ENCODE results near the gene SPATS2L.
"Not testable (repeated sequence)": the region's sequence is repeated elsewhere in the genome, so short reads cannot be mapped to it uniquely, and the experiment has no call there.

The SPATS2L gene

DNA sequence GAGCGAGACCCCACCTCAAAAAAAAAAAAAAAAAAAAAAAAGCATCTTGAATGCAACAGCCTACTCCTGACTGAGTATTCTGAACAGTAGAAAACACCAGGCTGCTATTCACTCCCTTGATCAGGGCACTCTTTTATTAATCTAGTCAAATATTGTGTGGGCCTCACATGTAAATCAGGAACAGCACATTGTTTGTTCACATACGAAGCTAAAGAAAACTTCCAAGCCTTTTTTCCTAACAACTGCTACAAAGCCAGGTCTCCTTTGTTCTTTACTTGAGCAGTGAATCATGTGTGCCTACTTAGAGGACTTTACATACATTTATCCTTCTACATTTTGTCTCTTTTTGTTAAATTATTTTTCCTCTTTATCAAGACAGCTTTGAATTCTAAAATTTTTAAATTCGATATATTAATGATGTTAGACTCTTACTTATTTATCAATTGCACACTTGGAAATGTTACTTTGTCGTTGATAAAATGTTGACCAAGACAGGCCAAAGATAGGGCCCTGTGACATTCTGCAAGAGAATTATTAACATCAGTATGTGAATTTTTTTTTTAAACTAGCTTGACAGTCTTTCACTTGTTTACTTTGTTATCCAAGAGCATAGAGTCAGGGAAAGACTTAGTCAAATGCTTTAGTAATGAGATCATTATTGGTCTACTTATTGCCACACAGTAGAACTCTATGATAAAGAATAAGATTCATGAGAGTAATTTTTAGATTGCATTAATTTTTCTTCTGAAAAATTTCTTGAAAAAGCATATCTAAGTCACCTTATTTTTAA is 13.2 kb downstream of the SPATS2L start:
- DNase-seq (ENCODE audit: low read depth in 3 of 3, low spot score in 1 of 3) = no peak

DNA sequence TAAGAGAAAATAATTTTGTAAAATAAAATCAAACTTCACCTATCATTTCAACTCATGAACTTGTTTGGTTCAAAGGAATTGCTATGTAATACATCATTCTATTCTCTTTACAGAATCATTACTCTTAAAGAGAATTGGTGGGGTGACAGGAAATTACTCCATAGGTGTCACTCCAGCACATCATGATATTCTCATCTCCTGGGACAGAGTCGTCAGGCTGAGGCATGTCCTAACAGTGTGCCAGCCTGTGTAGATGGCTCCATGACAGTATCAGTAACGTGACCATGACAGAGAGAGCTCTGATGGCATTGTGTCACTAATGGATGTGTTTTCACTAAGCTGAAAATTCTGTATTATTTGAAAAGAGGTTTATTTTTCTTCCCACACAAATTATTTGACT is 13.9 kb downstream of the SPATS2L start:
- no peak for DNase-seq (ENCODE audit: low read depth in 3 of 3, low spot score in 1 of 3)

DNA sequence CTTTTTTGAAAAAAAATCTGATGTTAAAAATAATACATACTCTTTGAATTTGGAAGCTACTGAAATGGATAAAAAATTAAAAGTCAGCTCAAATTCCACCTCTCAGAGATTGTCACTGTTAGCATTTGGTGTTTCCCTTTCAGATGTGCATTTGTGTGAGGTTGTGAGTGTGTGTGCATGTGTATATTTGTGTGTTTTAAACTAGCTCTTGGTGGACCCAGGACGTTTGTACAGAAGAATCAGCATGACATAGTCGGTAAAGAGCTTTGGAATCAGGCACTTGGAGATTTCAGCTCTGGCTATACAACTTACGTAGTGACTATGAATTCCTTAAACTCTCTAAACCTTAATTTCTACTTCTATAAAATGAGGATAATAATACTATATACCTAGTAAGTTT is 14.5 kb downstream of the SPATS2L start:
- DNase-seq (ENCODE audit: low read depth in 3 of 3, low spot score in 1 of 3) = no peak

DNA sequence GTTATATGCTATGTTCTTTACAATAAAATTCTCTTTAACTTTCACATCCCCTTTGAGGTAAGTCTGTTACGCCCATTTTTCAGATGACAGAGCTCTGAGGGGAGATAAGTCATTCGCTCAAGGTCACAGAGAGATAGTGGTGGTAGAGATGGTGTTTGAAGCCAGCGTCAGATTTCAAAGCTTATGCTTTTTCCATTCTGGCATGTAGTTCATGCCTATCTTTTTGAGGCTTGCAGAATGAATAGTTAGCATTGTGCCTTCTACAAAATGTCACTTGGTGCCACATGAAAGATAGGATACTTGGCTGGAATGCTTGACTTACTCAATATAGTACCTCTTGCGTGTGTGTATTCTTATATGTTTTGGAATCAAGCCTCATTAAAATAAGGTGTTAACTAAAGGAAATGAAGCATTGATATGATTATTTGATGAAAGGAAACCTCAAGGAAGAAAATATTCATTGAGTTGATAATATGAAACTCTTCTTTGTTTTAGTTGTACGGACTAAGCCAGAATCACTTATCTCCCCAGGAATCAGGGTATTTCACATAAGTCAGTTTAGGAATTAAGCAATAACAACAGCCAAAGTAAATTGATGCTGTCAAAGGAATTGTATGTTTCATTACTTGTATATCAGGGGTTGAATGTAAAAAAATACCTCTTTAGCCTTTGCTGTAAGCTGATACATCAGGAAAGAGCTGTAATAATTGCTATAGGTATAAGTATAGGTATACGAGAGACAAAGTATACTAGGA is 15.5 kb downstream of the SPATS2L start:
- no peak for DNase-seq (ENCODE audit: low read depth in 3 of 3, low spot score in 1 of 3)

DNA sequence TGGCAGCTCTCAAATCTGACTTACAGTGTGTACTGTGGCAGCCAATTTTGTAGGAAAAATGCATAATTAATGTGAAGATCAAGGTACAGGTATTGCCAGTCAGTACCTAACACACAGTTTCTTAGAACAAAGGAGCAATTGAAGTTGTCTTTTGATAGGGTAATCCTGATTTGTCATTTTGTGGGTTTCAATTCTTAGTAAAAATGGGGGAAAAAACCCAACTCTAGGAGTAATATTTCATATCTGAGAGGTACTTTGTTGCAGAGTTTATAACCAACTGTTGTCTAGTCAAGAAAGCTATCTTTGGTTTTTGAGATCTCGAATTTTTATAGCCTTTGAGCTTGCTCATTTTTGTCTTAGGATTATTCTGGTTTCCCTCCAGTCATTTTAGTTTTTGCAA is 16.1 kb downstream of the SPATS2L start:
- no peak for DNase-seq (ENCODE audit: low read depth in 3 of 3, low spot score in 1 of 3)

DNA sequence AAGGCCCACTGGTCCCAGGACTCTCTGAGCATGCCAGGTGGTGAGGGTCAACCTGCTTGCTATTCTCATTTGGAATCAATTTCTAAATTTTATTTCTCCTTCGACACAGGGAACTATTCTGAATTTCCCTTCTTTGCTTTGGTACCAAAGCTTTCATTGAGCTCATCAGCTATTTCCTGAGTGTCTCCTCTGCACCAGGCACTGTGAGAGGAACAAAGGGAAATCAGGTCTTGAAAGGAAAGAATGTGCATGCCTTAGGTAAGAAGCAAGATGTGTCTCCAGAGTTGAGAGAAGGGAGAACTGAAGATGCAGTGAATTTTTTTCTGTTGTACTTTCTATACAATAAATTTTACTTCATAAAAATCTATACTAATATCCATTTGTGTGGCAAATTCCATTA is 17.9 kb downstream of the SPATS2L start:
- DNase-seq (ENCODE audit: low read depth in 3 of 3, low spot score in 1 of 3) = no peak

DNA sequence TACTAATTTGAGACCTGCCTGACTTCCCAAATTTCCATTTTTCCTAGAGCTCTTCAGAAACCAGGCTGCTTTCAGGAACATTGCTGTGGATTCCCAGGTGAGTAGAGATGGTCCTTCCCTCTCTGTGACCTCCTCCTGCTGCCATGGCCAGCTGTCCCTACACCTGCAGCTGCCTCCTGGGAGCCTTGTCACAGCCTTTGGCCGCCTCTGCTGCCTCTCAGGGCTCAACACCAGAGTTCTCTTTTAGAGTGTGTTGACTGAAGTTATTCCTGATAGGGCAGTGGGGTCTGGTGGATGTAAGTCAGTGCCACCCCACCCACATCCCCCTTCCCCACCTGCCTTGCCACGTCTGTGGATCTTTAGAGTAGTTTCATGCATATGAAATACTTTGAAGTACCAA is 22.9 kb downstream of the SPATS2L start:
- DNase-seq (ENCODE audit: low read depth in 3 of 3, low spot score in 1 of 3) = no peak

DNA sequence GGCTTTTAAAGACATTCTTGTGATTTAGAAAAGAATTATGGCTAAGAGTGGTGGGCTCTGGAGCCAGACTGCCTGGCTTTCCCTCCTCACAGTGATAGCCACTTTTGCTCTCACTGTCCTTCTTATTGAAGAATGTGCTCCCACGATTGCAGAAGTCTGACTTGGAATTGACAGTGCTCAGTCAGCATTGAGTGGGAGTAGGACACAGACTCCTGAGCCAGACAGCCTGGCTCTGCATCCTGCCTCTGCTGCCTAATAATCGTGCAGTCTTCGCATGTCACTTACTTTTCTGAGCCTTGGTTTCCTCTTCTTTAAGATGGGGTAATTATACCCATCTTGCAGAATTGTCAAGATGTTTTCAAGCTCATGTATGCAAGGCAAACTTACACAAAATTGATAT is 23.3 kb downstream of the SPATS2L start:
- DNase-seq (ENCODE audit: low read depth in 3 of 3, low spot score in 1 of 3) = no peak

DNA sequence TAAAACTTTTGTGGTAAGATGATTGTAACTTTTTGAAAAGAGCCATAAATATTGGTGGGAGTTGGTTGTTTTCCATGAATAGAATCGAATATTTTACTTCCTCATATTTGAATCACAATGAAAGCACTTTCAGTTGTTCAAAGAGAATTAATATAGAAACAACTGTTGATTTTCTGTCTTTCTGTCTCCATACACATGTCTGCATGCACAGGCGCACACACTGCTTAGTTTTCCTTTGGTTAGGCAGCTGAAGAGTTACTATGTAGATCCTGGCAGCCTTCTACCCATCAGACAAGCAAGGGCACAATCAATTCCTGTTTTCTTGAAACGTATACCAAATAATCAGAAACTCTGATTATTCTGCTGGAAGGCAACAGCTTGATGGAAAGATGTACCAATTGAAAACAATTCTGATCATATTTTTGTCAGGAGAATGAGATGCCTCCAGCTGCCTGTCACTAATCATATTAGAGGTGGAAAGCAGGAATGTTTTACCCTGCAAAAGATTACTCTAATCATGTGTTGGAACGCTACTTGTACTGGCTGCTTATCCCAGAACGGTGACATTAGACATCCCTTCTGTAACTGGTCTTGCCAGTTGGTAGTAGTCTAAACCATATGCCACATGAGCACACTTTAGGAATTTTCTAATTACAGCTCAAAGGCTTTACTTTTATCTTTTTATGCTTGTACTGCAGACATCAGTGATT is 24.0 kb downstream of the SPATS2L start:
- no peak for DNase-seq (ENCODE audit: low read depth in 3 of 3, low spot score in 1 of 3)

DNA sequence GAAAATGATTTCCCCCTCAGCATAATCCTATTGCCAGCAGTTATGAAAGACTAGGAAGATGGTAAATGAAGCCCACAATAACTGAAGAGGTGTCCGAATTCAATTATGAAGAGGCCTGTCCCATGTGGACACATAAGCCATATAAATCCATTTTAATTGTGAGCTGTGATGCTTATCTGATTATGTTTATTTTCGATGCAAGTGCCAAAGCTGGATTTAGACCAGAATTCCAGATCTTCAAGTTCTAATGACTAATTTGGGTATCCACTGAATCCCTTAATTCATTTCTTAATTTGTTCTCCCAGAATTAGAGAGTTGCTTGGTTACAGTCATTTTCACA is 24.5 kb downstream of the SPATS2L start:
- DNase-seq (ENCODE audit: low read depth in 3 of 3, low spot score in 1 of 3) = no peak

DNA sequence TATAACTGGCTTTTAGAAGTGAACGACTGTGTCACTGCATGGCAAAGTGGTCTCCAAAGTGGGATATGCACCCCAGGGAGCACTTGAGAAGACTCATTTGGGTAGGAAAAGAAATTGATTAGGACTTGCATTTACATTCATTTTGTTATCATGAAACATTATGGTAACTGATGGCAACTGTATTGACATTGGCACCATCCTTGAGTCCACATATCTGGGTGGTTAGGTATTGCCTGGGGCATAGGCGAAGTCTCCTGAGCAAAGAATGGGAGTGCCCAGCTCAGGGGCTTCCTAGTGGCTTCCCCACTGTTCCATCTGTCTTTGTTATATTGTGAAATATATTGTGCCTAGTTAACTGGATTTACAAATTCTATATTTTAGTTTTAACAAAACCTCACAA is 29.2 kb downstream of the SPATS2L start:
- DNase-seq (ENCODE audit: low read depth in 3 of 3, low spot score in 1 of 3) = no peak

DNA sequence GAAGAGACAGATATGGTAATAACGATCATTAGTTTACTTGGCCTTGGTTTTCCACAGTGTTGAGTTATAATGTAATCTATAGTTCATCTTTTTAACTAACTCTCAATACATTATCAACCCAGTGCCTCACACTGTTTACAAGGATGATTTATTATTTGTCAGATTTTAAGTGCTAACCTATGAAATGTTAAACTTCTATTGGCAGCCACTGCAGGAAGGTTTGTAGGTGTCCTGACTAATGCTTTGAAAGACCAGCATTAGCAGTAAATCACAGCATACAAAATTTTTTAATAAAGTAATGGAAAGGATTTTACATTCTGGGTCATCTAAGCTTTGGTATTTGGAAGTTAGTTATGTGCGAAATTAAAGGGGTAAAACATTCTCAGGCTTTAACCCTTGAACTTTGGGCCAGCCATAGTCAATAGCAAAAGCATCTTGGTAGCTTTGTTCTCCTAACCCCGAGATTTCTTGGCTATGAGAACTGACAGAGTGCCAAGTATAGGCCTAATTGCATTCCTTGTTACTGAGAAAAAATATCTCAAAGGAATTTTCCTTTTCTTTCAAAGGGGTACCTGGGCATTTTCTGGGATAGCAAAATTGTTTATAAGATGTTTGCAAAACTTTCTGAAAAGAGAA is 30.6 kb downstream of the SPATS2L start:
- no peak for DNase-seq (ENCODE audit: low read depth in 3 of 3, low spot score in 1 of 3)

DNA sequence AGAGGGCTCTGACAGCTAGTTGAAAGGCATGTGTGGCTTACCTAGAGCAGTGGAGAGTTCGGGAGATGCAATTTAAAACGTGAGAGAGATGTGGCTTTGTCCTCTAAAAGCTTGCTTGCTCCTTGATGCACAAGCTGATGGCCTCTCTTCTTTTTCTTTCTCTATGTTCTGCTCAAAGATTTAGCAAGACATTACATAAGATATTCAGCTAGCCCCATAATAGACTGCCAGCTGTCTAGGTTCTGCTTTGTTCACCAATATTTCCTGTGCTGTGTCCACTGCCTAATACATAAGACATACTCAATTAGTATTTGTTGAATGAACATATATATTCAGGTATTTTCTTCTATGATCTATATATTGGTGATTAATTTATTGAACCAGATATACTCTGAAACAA is 31.1 kb downstream of the SPATS2L start:
- no peak for DNase-seq (ENCODE audit: low read depth in 3 of 3, low spot score in 1 of 3)

DNA sequence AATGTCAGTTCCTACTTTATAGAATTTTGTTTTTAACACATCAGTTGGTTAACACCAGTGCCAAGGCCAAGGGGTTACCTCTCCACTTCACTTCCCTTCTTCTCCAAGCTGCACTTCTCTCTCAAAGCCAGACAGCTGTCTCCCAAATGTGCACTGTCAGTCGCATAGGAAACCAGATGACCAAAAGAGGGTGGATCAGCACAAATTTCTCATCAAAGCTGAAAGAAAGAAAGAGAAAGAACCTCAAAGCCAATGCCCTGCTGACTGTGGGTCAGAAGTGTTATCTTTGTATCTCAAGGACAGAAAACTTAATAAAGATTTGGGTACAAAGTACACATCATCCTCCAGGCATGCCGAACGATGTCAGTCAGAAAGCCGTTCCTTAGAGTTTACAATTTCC is 32.2 kb downstream of the SPATS2L start:
- DNase-seq (ENCODE audit: low read depth in 3 of 3, low spot score in 1 of 3) = no peak

DNA sequence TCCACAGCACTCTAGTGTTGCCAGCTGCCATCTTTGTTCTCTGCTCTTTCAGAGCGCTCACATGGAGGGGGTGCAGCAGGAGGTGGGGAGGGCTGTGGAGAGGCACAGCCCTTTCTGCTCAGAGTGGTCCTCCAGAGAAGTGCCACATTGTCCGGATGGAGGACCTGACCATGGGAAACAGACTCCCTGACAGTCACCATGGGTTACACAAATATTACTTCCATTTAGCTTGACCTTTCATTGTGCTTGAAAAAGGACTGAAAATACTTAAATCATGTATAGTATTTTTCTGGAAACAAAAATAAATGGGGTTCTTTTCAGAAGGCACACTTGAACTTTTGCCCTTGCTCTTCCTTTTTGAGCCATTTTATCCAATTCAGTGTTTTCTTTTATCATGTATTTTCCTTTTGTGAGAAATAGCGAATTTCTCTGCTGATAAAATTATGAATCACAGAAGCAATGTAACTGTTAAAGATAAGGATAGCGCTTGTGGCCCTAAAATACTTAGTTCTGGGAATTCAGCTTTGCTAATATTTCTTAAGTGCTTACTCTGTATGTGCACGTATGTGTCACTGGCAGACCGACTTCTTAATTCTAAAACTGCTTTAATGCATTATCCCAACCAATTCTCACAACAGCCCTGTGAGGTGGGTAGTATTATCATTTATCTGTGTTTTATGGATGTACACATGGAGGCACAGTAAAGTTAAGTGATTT is 34.2 kb downstream of the SPATS2L start:
- DNase-seq (ENCODE audit: low read depth in 3 of 3, low spot score in 1 of 3) = no peak

DNA sequence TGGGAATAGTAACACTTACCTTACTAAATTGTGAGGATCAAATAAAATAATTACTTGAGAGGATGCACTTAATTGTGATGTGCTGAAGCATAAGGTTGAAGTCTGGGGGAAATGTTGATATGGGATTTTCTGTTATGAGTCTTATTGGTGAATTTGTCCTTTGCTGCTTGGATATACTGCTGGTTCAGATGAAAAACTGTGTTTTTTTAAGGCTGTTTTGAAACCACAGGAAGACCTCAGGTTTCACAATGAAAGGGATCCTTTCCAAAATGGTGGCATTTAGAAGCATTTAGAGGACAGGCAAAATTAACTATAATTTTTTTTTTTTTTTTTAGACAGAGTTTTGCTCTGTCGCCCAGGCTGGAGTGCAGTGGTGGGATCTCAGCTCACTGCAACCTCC is 34.9 kb downstream of the SPATS2L start:
- DNase-seq (ENCODE audit: low read depth in 3 of 3, low spot score in 1 of 3) = no peak

DNA sequence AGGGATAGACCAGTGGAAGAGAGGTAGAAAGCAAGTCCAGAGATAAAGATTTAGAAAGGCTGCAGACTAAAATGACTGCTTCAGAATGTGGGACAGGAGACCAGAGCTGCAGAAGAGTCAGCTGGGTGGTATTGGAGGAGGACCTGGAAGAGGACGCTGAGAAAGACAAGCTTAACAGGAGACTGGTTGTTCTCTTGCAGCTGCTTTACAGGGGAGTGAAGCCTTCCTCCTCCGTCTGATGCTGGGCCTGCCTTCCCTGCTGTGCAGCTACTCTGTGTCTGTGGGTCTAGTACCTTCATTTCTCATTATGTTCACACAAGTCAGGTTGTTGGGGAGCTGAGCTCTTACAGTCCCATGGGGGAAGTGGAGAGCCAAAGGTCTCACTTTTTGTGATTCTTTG is 35.7 kb downstream of the SPATS2L start:
- DNase-seq (ENCODE audit: low read depth in 3 of 3, low spot score in 1 of 3) = no peak

DNA sequence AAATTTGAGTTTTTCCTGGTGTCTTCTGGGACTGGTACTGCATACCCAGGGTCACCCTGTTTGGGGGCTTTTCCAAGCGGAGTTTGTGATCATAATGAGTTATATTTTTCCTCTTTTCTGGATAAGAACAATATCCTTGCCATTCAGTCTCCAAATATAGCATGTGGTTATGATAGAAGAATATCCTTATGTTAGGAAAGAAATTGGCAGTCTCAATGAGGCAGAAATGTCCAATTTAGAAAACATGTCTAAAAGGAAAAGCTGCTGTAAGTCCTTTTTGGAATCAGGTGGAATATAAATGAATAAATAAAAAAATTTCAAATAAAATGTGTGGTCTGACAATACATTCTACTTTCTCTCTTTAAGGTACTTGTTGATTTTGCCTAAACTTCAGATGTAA is 36.2 kb downstream of the SPATS2L start:
- no peak for DNase-seq (ENCODE audit: low read depth in 3 of 3, low spot score in 1 of 3)

DNA sequence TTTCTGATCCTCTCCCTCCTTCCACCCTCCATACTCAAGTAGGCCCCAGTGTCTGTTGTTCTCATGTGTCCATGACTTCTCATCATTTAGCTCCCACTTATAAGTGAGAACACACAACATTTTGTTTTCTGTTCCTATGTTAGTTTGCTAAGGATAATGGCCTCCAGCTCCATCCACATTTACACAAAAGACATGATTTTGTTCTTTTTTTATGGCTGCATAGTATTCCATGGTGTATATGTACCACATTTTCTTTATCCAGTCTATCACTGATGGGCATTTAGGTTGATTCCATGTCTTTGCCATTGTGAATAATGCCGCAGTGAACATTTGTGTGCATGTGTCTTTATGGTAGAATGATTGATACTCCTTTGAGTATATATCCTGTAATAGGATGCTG is 37.7 kb downstream of the SPATS2L start:
- DNase-seq (ENCODE audit: low read depth in 3 of 3, low spot score in 1 of 3) = not testable (repeated sequence)

DNA sequence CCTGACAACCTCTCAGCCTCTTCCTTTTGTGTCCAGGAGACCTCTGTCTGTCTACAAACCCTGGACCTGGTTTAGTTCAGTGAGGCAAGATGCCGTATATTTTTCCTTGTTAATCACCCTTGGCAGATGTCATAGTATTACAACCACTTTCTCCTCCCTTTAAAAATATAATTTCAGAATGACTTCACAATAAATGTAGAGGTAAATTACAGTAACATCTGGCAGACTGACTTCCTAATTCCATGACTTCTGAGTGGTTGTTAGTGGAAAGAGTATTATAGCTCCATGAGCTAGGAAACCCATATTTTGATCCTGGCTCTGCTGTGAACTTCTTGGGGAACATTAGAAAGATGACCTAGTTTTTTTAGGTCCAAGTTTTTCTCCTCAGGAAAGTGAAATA is 39.5 kb downstream of the SPATS2L start:
- no peak for DNase-seq (ENCODE audit: low read depth in 3 of 3, low spot score in 1 of 3)

DNA sequence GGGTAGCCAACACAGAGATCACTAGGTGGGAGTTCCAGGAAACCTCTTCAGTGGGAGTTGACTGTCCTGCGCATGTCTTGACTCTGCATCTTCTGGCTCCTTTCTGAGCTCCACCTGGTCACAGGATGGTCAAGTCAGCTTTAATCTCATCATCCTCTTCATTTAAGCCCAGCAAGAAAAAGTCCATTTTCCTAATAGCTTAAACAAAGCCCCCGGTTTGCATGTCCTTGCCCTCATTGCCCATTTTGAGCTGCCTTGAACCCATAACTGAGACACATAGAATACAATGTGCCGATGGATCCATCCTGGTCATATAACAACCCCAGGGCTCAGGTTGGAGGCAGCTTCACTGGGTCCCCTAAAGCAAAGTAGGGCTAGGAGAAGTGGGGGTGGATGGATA is 40.8 kb downstream of the SPATS2L start:
- no peak for DNase-seq (ENCODE audit: low read depth in 3 of 3, low spot score in 1 of 3)
